Fibroblast of the aortic adventitia (primary cell): Measurements from ENCODE around the gene ZBTB7B. TPM values are rescaled to one million over a fixed set of nuclear protein-coding genes. Genes with fewer than 3 reads are reported as not detected.

Experiments used
- DNase-seq: peaks from one replicate; pipeline ENCODE4 v3.0.0-alpha.2; 2010; ENCODE audit warnings: low read depth
- H3K4me3 ChIP-seq: 2 replicates; pipeline ENCODE4 v1.5.1; 2011; ENCODE audit warnings: low read depth, mild to moderate bottlenecking, control low read depth, low read length, moderate library complexity
- CTCF ChIP-seq: IDR thresholded peaks from 2 replicates; pipeline ENCODE4 v1.5.1; 2011; ENCODE audit warnings: mild to moderate bottlenecking, low read length, control low read depth, inconsistent platforms; ENCODE audit not compliant: insufficient read depth
- total RNA-seq: library from RNA; depleted of rRNA; stranded (reverse); fragments of >200 nt; gene quantifications from 2 replicates; pipeline ENCODE4 v1.2.3, GENCODE V29; 2012; ENCODE audit warnings: low replicate concordance

The ZBTB7B gene
- total RNA-seq, 1 donor: 15.4 TPM

DNA sequence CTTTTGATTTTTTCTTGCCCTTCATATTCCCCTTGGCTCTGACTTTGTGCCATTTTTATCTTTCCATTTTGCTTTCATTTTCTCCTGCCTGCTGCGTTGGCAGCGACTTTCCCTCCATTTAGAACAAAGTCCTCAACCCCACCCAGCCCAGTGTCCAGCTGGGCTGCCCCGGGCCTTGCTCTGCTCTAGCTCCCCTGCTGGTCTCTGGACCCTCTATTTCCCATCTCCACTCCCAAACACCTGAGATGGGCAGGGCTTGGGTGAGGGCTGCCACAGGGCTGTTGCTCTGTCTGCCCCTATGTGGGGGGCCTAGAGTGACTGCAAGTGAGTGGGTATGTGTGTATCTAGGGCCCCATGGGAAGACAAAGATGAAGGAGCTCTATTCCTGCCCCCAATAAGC, 41.2 kb downstream of the ZBTB7B start:
- DNase-seq: no peak
- H3K4me3 ChIP-seq: no peak overlapping the region
- no peak for TF ChIP-seq CTCF

DNA sequence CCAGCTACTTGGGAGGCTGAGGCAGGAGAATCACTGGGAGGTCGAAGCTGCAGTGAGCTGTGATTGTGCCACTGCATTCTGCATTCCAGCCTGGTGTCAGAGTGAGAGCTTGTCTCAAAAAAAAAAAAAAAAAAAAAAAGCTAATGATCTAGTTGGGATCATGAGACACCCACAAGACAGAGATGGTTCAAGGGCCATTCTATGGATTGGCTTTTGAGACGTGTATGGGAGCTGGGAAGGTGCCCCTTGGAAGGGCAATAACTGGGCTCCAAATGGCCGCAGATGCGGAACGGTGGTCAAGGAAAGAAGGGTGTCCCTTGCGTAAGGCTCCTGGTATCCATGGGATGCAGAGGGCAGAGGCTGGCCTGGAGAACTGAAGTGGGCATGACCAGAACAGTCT, 41.8 kb downstream of the ZBTB7B start:
- TF ChIP-seq CTCF: no peak
- H3K4me3 ChIP-seq: no peak overlapping the region
- no peak for DNase-seq

- DNase-seq: peak; percentile 84
Observed at GRCh38 chr1:155044812-155045657, 42.4 kb downstream of the ZBTB7B start.

DNA sequence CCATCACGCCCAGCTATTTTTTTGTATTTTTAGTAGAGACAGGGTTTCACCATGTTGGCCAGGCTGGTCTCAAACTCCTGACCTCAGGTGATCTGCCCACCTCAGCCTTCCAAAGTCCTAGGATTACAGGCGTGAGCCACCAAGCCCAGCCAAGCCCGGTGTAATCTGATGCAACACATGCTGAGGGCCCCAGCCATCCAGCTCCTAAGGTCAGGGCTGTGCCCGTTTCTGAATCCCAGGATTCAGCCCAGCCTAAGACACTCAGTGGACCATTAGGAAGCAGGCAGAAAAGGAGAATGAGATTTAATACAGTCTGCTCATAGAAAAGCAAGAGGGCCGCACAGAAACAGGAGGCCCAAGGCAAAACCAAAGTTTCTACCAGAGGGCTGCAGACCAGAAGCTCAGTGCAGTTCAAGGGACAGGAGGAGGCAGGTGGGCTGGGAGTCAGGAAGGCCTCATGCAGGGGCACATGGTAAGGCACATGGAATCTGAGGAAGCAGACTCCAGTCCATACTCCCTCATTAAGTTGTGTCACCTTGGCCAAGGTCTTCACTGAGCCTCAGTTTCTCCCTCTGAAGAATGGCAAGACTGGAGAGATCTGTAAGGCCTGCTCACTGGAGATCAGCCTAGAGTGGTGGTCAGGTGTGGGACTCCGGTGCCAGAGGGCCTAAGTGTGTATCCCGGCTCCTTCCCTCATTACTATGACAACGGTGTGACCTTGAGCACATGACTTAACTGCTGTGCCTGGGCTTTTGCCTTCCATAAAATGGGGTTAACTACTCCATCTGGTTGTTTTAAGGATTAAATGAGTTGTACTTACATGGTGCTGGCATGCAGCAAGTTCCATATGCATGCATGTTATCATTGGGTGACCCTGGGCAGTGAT, 46.1 kb downstream of the ZBTB7B start:
- no peak for TF ChIP-seq CTCF
- DNase-seq: no peak
- no peak overlapping the region for H3K4me3 ChIP-seq

More at GRCh38 chr1:155044812-155045657, 42.4 kb downstream of the ZBTB7B start:
- peak; percentile 84 for TF ChIP-seq CTCF
- no peak overlapping the region for H3K4me3 ChIP-seq

DNA sequence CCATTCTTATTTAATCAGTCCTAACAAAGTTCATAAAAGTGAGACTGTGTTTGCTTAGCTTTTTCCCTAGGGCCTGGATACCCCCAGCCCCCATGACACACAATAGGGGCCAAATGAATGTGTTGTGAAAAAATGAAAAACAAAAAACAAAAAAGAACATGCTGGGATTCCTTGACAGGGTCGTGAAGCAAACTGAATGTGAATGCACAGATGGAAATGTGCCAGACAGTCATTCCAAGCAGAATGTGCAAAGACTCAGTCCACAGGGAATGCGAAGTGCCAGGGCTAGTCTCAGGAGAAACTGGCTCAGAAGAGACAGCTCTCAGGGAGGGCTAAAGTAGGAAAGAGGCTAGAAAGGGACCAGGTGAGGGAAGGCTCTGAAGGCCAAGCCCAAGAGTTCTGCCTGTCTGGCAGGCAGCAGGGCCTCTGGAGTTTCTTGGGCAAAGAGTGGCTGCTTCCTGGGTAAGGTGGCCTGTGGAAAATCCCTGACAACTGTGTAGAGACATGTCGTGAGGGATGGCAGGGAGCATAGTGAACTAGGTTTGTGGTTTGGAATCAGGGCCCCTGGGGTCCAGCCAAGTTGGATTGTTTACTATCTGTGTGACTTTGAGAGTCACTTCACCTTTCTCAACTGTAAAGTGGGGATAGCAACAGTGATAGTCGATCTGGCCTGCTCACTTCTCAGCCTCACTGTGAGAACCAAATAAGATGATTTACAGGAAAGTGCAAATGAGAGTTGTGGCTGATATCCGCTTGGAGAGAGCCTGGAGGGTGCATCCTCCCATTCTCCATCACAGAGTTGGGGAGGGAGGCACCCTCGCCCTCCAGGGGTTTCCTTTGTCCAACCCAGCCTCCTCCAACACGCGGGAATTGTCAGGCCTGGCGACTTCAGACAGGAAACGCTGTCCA, 47.3 kb downstream of the ZBTB7B start:
- TF ChIP-seq CTCF: no peak
- peak; percentile 35 for DNase-seq
- H3K4me3 ChIP-seq: peak overlapping the region; percentile 81
